PC-3 (cell line): ENCODE data around the gene PPT2. TPM values are rescaled to one million over a fixed set of nuclear protein-coding genes. Genes with fewer than 3 reads are reported as not detected.

Experiments
- ATAC-seq: fragments of 200-7000 bp; cut with Tn5 transposase; 2 replicates; pipeline ENCODE4 v1.9.1; 2020; ENCODE audit warnings: mild to moderate bottlenecking, moderate library complexity
- BruUV-seq: library from RNA; stranded (reverse); fragments of 400-500 nt; replicated peaks from 2 replicates; lab custom pipeline; 2021; lab: Mats Ljungman, UMichigan
- CTCF ChIA-PET: fragments of 300-600 bp; sonication (Branson Sonifier 250); formaldehyde crosslinking; loops from one replicate; lab custom pipeline; 2022; ENCODE audit warnings: antibody characterized with exemption; lab: Charles Lee
- POLR2A ChIA-PET: fragments of 300-600 bp; sonication (Branson Sonifier 250); formaldehyde crosslinking; loops from one replicate; lab custom pipeline; 2022; ENCODE audit warnings: antibody characterized with exemption; ENCODE audit not compliant: unreplicated experiment; lab: Charles Lee
- DNase-seq: peaks from one replicate; pipeline ENCODE4 v3.0.0-alpha.2; 2015
- H2AFZ ChIP-seq: fragments of 300-600 bp; sonication (generic); 2 replicates; pipeline ENCODE4 v1.6.0; 2016; ENCODE audit warnings: antibody characterized with exemption, low read length
- H3F3A ChIP-seq: fragments of 300-600 bp; sonication (generic); one replicate; pipeline ENCODE4 v1.6.0; 2017; ENCODE audit warnings: antibody characterized with exemption, low read length, control low read depth, mild to moderate bottlenecking; ENCODE audit not compliant: unreplicated experiment
- H3K27ac ChIP-seq: fragments of 300-600 bp; sonication (generic); 2 replicates; pipeline ENCODE4 v1.5.1; 2016; ENCODE audit warnings: mild to moderate bottlenecking, low read length
- H3K27me3 ChIP-seq: fragments of 300-600 bp; sonication (generic); 2 replicates; pipeline ENCODE4 v1.6.1; 2016; ENCODE audit warnings: low read length, mixed read lengths
- H3K36me3 ChIP-seq: fragments of 300-600 bp; sonication (generic); 2 replicates; pipeline ENCODE4 v1.6.1; 2016; ENCODE audit warnings: low read depth, mixed run types, low read length, mixed read lengths
- H3K4me1 ChIP-seq: fragments of 300-600 bp; sonication (generic); 2 replicates; pipeline ENCODE4 v1.5.1; 2016; ENCODE audit warnings: low read length; ENCODE audit not compliant: insufficient read depth
- H3K4me2 ChIP-seq: fragments of 300-600 bp; sonication (generic); 2 replicates; pipeline ENCODE4 v1.6.0; 2016; ENCODE audit warnings: low read length
- H3K4me3 ChIP-seq: fragments of 300-600 bp; sonication (generic); 2 replicates; pipeline ENCODE4 v1.5.1; 2016; ENCODE audit warnings: mild to moderate bottlenecking, low read length, mixed read lengths
- H3K79me2 ChIP-seq: fragments of 300-600 bp; sonication (generic); 2 replicates; pipeline ENCODE4 v1.6.1; 2017; ENCODE audit warnings: low read length, mixed read lengths
- H3K9ac ChIP-seq: fragments of 300-600 bp; sonication (generic); 2 replicates; pipeline ENCODE4 v1.6.0; 2016; ENCODE audit warnings: mild to moderate bottlenecking, low read length
- H3K9me2 ChIP-seq: fragments of 300-600 bp; sonication (generic); replicated peaks from 2 replicates; pipeline ENCODE4 v1.6.1; 2016; ENCODE audit warnings: mixed run types, low read length, mixed read lengths
- H3K9me3 ChIP-seq: fragments of 300-600 bp; sonication (generic); 2 replicates; pipeline ENCODE4 v1.6.1; 2016; ENCODE audit warnings: low read length, mixed read lengths
- H4K20me1 ChIP-seq: fragments of 300-600 bp; sonication (generic); 2 replicates; pipeline ENCODE4 v1.6.1; 2016; ENCODE audit warnings: low read length, mixed read lengths
- EZH2 ChIP-seq: fragments of 300-600 bp; sonication (generic); IDR thresholded peaks from one replicate; pipeline ENCODE4 v1.6.1; 2017; ENCODE audit warnings: antibody characterized with exemption, mild to moderate bottlenecking, low read length; ENCODE audit not compliant: unreplicated experiment
- EZH2phosphoT487 ChIP-seq: fragments of 300-600 bp; sonication (generic); IDR thresholded peaks from 2 replicates; pipeline ENCODE4 v1.6.1; 2018; ENCODE audit warnings: mild to moderate bottlenecking, antibody characterized with exemption, low read length, borderline replicate concordance
- intact Hi-C: fragments of 100-400 bp; cut with micrococcal nuclease; formaldehyde crosslinking; loops from 2 replicates; pipeline ENCODE4 v1.9.0; 2023
- total RNA-seq: library from RNA; depleted of rRNA; stranded (reverse); fragments of >200 nt; gene quantifications from 2 replicates; pipeline ENCODE4 v1.2.3, GENCODE V29; 2014
- TF ChIP-seq, protein P1 (sequence below): fragments of 300-600 bp; sonication (generic); conservative IDR thresholded peaks from 2 replicates; pipeline ENCODE4 v1.5.1; 2017; ENCODE audit warnings: antibody characterized with exemption, low read depth, mild to moderate bottlenecking, low read length

PPT2 gene
- total RNA-seq, 1 experiment from 2014 or later, result 30.8 TPM

DNA sequence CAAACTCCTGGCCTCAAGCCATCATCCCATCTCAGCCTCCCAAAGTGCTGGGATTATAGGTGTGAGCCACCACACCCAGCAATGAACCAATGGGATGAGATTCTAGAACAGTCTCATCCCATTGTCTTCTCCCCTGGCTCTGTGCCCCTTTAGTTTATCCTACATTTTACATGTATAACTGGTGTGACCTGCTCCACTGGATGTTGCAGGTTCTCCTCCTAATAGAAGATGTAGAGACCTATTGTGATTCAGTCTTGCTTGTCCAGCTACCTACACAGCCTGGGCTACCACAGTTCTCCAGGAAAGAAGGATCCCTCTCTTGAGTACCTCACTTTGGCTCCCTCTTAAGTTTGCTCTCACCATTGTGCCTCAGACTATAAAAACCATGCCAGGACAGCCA is 21.8 kb upstream of the PPT2 start:
- no peak overlapping the region for H3K4me3 ChIP-seq
- no peaks in the 10 kb centered on the region for H3K27me3 ChIP-seq
- intact Hi-C loops, result no loop called here
- H3F3A ChIP-seq, result no peaks in the 10 kb centered on the region
- no peak overlapping the region for H2AFZ ChIP-seq
- H3K36me3 ChIP-seq, result no peaks in the 10 kb centered on the region
- no peak overlapping the region for H3K4me2 ChIP-seq
- H3K9me3 ChIP-seq, result no peaks in the 10 kb centered on the region
- H4K20me1 ChIP-seq, result no peaks in the 10 kb centered on the region
- ATAC-seq (no peak), DNase-seq (peak; percentile 51)
- H3K27ac ChIP-seq, result no peak overlapping the region
- TF ChIP-seq, protein P1, sequence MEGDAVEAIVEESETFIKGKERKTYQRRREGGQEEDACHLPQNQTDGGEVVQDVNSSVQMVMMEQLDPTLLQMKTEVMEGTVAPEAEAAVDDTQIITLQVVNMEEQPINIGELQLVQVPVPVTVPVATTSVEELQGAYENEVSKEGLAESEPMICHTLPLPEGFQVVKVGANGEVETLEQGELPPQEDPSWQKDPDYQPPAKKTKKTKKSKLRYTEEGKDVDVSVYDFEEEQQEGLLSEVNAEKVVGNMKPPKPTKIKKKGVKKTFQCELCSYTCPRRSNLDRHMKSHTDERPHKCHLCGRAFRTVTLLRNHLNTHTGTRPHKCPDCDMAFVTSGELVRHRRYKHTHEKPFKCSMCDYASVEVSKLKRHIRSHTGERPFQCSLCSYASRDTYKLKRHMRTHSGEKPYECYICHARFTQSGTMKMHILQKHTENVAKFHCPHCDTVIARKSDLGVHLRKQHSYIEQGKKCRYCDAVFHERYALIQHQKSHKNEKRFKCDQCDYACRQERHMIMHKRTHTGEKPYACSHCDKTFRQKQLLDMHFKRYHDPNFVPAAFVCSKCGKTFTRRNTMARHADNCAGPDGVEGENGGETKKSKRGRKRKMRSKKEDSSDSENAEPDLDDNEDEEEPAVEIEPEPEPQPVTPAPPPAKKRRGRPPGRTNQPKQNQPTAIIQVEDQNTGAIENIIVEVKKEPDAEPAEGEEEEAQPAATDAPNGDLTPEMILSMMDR, result no peak
- no peak for TF ChIP-seq EZH2phosphoT487
- TF ChIP-seq EZH2, result no peak
- BruUV-seq, result no TSS peak
- H3K4me1 ChIP-seq, result peaks cover 13% of the 10 kb centered on the region
- CTCF ChIA-PET, result no interaction called here
- no peak overlapping the region for H3K9ac ChIP-seq
- H3K9me2 ChIP-seq, result no peaks in the 10 kb centered on the region
- peaks cover 22% of the 10 kb centered on the region for H3K79me2 ChIP-seq
- POLR2A ChIA-PET, result no interaction called here

DNA sequence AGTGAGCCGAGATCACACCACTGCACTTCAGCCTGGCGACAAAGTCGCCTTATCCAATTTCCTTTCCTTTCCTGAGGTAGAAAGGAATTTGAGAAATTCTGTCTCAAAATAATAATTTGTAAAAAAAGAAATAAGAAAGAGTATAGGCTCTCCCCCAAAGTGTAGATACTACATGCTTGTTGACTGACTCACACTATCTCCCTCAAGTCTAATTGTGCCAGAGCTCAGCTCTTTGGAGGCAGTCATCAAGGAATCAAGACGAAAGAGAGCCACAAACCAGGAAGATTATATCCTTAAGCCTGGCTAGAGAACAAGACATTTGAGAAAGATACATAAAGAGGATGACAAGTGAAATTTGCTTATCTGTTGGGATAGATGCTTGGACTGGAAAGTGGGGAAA is 20.2 kb upstream of the PPT2 start:
- H3K9ac ChIP-seq, result no peak overlapping the region
- DNase-seq, result no peak
- peaks cover 11% of the 10 kb centered on the region for H3K79me2 ChIP-seq
- peaks cover 6% of the 10 kb centered on the region for H3K4me1 ChIP-seq
- no peaks in the 10 kb centered on the region for H3K27me3 ChIP-seq
- TF ChIP-seq EZH2phosphoT487, result no peak
- TF ChIP-seq, protein P1, result no peak
- TF ChIP-seq EZH2, result no peak
- no peak overlapping the region for H3K27ac ChIP-seq
- no peaks in the 10 kb centered on the region for H3F3A ChIP-seq
- H4K20me1 ChIP-seq, result no peaks in the 10 kb centered on the region
- no peaks in the 10 kb centered on the region for H3K36me3 ChIP-seq
- no peak for ATAC-seq
- H3K4me2 ChIP-seq, result no peak overlapping the region
- H3K9me2 ChIP-seq, result no peaks in the 10 kb centered on the region
- no peaks in the 10 kb centered on the region for H3K9me3 ChIP-seq
- no TSS peak for BruUV-seq
- ChIA-PET CTCF (no interaction called here), POLR2A (no interaction called here)
- intact Hi-C loops, result no loop called here
- H2AFZ ChIP-seq, result no peak overlapping the region
- no peak overlapping the region for H3K4me3 ChIP-seq

DNA sequence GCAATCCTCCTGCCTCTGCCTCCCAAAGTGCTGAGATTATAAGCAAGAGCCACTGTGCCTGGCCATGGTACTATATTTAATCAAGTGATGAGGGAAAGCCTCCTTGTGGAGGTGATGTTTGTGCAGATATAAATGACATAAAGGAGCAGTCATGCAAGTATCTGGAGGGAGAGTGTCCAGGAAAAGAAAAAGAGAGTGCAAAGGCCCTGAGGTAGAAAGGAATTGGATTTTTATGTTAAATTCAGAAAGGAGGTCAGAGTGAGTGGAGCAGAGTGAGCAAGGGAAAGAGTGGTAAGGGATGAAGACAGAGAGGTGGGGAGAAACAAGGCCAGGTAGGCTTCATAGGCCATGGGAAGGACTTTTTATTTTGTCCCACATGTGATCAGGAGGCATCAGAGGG is 16.5 kb upstream of the PPT2 start:
- CTCF ChIA-PET, result no interaction called here
- Histone ChIP-seq H3K9me3 (no peaks in the 10 kb centered on the region), H3K79me2 (no peaks in the 10 kb centered on the region)

More for the DNA sequence above, 16.5 kb upstream of the PPT2 start:
- H3K4me2 ChIP-seq, result no peak overlapping the region
- intact Hi-C loops, result no loop called here
- H4K20me1 ChIP-seq, result no peaks in the 10 kb centered on the region
- POLR2A ChIA-PET, result no interaction called here
- no peak overlapping the region for H3K9ac ChIP-seq
- no peak for DNase-seq
- ATAC-seq, result no peak
- no peak overlapping the region for H3K4me3 ChIP-seq
- H2AFZ ChIP-seq, result no peak overlapping the region
- no TSS peak for BruUV-seq
- no peaks in the 10 kb centered on the region for H3F3A ChIP-seq
- H3K27me3 ChIP-seq, result no peaks in the 10 kb centered on the region
- H3K9me2 ChIP-seq, result no peaks in the 10 kb centered on the region
- no peak overlapping the region for H3K27ac ChIP-seq
- TF ChIP-seq EZH2phosphoT487 (no peak), EZH2 (no peak)
- TF ChIP-seq, protein P1, result no peak
- H3K36me3 ChIP-seq, result no peaks in the 10 kb centered on the region
- no peaks in the 10 kb centered on the region for H3K4me1 ChIP-seq
